ENCODE measurements around the gene TMEM132A. TPM values are rescaled to one million over a fixed set of nuclear protein-coding genes. Genes with fewer than 3 reads are reported as not detected.

Gene TMEM132A
- polyA plus RNA-seq, 1 of the 3 experiments (the other 2 are of a cell fraction): 66.9 TPM

DNA sequence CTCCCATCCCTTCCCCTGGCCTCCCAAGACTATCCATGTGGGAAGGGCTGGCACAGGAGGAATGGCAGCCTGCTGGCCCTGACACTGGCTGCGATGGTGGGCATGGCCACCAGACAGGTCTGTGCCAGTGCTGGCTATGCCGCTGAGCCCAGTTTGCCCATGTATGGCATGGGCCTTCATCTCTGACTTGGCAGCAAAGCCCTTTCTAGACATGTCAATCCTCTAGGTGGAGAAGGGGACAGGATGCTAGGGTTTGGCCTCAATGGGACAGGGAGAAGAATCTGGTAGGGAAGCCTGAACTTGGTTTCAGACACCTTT is 48.1 kb upstream of the TMEM132A start (continued):
- no peak for TF ChIP-seq USF1 (IDR thresholded peaks at IDR 0.05; ENCODE audit: borderline replicate concordance, low read depth)
- no peak for TF ChIP-seq FOSL2 (IDR thresholded peaks at IDR 0.05; ENCODE audit: borderline replicate concordance, low read depth)
- TF ChIP-seq TCF12 (IDR thresholded peaks at IDR 0.05): no peak
- TF ChIP-seq, protein P1, sequence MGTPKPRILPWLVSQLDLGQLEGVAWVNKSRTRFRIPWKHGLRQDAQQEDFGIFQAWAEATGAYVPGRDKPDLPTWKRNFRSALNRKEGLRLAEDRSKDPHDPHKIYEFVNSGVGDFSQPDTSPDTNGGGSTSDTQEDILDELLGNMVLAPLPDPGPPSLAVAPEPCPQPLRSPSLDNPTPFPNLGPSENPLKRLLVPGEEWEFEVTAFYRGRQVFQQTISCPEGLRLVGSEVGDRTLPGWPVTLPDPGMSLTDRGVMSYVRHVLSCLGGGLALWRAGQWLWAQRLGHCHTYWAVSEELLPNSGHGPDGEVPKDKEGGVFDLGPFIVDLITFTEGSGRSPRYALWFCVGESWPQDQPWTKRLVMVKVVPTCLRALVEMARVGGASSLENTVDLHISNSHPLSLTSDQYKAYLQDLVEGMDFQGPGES (IDR thresholded peaks at IDR 0.05; ENCODE audit: low read depth, low read length): no peak

- Histone ChIP-seq H3K79me2 (ENCODE audit: insufficient read depth) (no peaks in the 10 kb centered on the region), H3K9me3 (no peaks in the 10 kb centered on the region), H3K9me2 (no peaks in the 10 kb centered on the region), H2AFZ (ENCODE audit: low read depth) (no peak overlapping the region), H3K9ac (no peak overlapping the region), H4K20me1 (ENCODE audit: insufficient read depth) (no peaks in the 10 kb centered on the region), H3K27me3 (ENCODE audit: insufficient read depth) (no peaks in the 10 kb centered on the region), H3K27ac (ENCODE audit: low read depth in 2 of 2, low read length in 1 of 2) (no peak overlapping the region), H3K36me3 (replicated peaks in 1 of 2; ENCODE audit: control insufficient read depth in 1 of 2, insufficient read depth in 2 of 2, low read length in 1 of 2) (peaks cover 0 to 20% of the 10 kb centered on the region in 2 experiments), H3K4me3 (ENCODE audit: low read depth in 2 of 2, low read length in 1 of 2) (no peak overlapping the region), H3K4me1 (ENCODE audit: control insufficient read depth in 1 of 2, insufficient read depth in 2 of 2, low read depth in 1 of 2, low read length in 1 of 2) (no peaks in the 10 kb centered on the region), H3F3A (replicated peaks; ENCODE audit: insufficient read depth) (no peaks in the 10 kb centered on the region), H3K4me2 (no peak overlapping the region)
- WGBS (ENCODE audit: low lambda C conversion rate): 78% methylated on average over 5 of the region's 5 CpGs
- CTCF ChIA-PET: interaction anchor here (1.4 to 2.9 kb wide), 3 partner anchors 9 to 47 kb away, joined by 8 to 15 read pairs (median 13); no protein-coding TSS in a partner anchor
- no peak for TF ChIP-seq EP300 (IDR thresholded peaks at IDR 0.05; ENCODE audit: borderline replicate concordance in 1 of 2, low read depth in 1 of 2, low read length in 1 of 2)
- no peak for TF ChIP-seq FOSL2 (IDR thresholded peaks at IDR 0.05; ENCODE audit: borderline replicate concordance, low read depth)
- TF ChIP-seq JUND (IDR thresholded peaks at IDR 0.05): no peak
- TF ChIP-seq RFX5 (IDR thresholded peaks at IDR 0.05; ENCODE audit: low read length): no peak
- TF ChIP-seq ELF1 (IDR thresholded peaks at IDR 0.05): no peak
- no peak for TF ChIP-seq RXRA (IDR thresholded peaks at IDR 0.05; ENCODE audit: borderline replicate concordance, low read depth)
- TF ChIP-seq NFIC (IDR thresholded peaks at IDR 0.05; ENCODE audit: borderline replicate concordance): no peak
- TF ChIP-seq, protein P2, sequence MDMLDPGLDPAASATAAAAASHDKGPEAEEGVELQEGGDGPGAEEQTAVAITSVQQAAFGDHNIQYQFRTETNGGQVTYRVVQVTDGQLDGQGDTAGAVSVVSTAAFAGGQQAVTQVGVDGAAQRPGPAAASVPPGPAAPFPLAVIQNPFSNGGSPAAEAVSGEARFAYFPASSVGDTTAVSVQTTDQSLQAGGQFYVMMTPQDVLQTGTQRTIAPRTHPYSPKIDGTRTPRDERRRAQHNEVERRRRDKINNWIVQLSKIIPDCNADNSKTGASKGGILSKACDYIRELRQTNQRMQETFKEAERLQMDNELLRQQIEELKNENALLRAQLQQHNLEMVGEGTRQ (IDR thresholded peaks at IDR 0.05; ENCODE audit: borderline replicate concordance, low read depth, low read length): no peak
- TF ChIP-seq, protein P1 (IDR thresholded peaks at IDR 0.05; ENCODE audit: low read depth, low read length): no peak
- TF ChIP-seq MXI1 (IDR thresholded peaks at IDR 0.05; ENCODE audit: low read depth, low read length): no peak
- TF ChIP-seq, protein P3, sequence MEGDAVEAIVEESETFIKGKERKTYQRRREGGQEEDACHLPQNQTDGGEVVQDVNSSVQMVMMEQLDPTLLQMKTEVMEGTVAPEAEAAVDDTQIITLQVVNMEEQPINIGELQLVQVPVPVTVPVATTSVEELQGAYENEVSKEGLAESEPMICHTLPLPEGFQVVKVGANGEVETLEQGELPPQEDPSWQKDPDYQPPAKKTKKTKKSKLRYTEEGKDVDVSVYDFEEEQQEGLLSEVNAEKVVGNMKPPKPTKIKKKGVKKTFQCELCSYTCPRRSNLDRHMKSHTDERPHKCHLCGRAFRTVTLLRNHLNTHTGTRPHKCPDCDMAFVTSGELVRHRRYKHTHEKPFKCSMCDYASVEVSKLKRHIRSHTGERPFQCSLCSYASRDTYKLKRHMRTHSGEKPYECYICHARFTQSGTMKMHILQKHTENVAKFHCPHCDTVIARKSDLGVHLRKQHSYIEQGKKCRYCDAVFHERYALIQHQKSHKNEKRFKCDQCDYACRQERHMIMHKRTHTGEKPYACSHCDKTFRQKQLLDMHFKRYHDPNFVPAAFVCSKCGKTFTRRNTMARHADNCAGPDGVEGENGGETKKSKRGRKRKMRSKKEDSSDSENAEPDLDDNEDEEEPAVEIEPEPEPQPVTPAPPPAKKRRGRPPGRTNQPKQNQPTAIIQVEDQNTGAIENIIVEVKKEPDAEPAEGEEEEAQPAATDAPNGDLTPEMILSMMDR (IDR thresholded peaks at IDR 0.05): no peak
- no peak for TF ChIP-seq REST (IDR thresholded peaks at IDR 0.05; ENCODE audit: low read depth, low read length)
- TF ChIP-seq YY1 (IDR thresholded peaks at IDR 0.05; ENCODE audit: low read depth): no peak
- no peak for TF ChIP-seq MEF2A (IDR thresholded peaks at IDR 0.05; ENCODE audit: borderline replicate concordance, low read depth)
- no peak for TF ChIP-seq GATA2 (CRISPR knock-in tag; IDR thresholded peaks at IDR 0.05)
- TF ChIP-seq RCOR1 (IDR thresholded peaks at IDR 0.05; ENCODE audit: low read length): no peak
- TF ChIP-seq SMC3 (IDR thresholded peaks at IDR 0.05; ENCODE audit: low read depth, low read length): no peak
- no peak for TF ChIP-seq GABPA (IDR thresholded peaks at IDR 0.05; ENCODE audit: low read depth)
- no peak for TF ChIP-seq NRF1 (IDR thresholded peaks at IDR 0.05; ENCODE audit: low read depth, low read length)
- no peak for DNase-seq
- POLR2A ChIA-PET: no interaction called here
These were observed 45.8 kb upstream of the TMEM132A start for GRCh38 chr11:60878245-60879101.
